GM21423 (cell line): ENCODE results near the gene NAPB.

ENCODE experiments used
- ATAC-seq: cut with Tn5 transposase; IDR thresholded peaks from one replicate; pipeline ENCODE4 v1.9.1; 2021; ENCODE audit warnings: mild to moderate bottlenecking, moderate library complexity; ENCODE audit not compliant: unreplicated experiment

Gene NAPB

DNA sequence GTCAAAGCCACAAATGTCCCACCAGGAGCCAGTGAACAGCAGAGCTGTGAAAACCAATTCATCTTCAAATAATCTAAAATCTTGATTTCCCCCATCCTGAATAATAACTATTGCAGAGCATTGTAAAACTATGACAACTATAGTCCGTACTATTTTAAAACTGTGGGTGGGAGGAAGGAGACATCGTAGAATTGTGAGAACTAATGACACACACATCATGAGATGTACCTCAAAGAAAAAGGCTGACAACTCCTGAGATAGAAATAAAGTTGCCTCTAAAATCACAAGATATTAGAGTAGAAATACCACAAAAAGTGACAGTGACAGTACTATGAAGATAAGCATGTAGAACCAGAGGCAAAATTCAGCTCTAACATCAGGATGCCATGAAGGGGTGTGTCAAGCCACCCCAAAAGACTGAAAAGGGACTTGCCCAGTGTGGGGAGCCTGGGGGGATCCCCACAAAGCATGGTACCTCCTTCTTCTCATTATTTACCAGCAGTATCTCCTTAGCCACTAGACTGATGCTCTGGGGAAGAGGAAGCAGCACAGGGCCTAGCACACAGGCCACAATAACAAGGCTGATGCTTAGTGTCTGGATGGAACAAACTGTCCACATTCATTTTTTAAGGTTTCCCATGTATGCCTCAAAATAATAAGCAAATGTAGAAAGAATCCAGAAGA, 13.4 kb downstream of the NAPB start:
- peak; percentile 76 for ATAC-seq

DNA sequence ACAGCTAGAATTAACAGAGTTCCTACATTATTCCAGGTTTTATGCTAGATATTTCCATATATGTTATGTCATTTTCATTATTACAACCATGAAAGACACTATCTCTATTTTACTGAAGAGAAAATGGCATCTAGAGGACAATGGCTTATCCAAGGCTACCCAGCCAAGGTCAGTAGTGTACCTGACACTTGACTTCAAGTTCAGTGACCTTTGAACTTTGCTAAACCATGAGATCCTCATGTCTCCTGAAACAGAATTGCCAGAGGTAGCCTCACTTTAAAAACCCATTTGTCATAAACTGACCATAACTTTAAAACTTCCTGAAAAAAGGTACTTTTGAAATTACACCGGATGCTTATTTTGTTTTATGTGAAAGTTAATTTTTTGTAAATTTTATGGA, 14.4 kb downstream of the NAPB start:
- ATAC-seq, result no peak

DNA sequence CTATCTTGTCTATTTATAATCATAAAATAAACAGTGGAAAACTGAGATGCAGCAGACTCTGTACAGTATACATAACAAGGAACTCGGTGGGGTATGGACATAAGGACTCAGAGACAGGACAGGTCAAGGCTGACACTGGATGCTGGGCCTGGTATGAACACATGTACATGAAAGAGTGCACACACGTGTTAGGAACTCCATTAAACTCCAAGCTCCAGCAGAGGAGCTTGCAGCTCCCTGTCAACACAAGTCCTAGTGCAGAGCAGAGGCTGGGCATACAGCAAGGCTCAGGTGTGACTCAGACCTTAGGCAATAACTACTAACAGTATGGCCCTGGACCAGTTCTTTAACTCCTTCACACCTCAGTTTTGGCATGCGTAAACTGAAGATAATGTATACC, 17.1 kb downstream of the NAPB start:
- ATAC-seq, result no peak

DNA sequence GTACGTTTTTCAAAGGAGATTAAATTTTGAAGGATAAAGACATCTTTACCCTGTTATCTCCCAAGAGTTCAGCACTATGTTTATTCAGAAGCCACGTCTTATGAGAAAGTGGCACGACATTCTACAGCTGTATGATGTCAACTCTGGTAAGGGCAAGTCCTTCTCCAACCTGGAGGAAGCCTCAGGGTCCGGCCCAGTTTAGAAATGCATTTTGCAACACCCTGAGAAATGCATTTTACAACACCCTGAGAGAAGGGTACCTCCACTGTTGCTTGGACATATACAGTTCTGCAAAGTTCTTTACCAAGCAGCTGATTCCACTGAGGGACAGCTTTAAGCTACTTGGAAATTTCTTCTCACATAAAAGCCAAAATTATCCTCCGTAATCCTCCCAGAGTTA, 17.5 kb downstream of the NAPB start:
- ATAC-seq, result no peak

DNA sequence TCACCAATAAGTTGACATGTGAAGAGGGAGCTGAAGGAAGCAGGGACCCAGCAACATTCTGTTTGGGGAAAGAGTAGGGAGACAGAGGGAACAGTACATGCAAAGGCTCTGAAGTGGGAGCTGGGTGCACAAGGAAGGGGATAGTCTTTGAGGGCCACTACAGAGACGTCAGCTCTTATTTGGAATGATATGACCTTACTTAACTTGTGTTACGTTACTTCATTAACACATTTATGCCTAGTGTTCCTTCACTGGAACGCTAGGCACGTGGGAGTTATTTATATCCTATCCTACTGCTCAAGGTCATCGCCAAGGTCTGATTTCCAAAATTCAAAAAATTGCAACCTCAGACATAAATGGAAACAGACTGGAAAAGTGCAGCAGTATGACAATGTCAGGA, 20.2 kb downstream of the NAPB start:
- ATAC-seq, result no peak

DNA sequence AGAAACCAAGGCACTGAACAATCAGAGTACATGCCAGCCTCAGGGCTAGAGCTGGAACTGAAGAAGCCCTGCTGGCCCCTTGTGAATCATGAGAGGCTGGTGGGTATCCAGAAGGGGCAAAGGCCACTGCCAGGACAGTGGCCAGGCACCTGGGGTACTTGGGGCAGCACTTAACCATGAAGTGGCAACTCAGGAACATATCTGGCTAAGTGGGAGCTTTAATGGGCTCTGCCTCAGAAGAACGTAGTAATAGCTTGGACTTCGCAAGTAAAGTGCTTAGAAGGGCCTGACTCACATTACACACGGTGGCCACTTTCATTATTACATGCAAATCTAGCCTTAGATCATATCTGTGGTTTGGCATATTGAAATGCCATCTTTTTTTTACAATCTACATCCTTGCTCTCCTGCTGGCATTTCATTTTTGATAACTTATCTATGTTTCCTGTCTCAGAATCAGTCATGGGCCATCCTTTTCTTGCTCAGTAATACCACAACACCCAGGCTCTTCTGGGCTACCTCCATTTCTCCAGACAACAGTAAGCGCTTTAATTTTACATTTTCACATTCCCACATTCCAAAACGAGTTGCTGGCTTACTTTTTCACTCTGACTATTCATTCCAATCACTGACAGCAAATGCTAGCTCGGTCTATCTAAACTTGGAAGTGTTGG, 21.6 kb downstream of the NAPB start:
- peak; percentile 70 for ATAC-seq

DNA sequence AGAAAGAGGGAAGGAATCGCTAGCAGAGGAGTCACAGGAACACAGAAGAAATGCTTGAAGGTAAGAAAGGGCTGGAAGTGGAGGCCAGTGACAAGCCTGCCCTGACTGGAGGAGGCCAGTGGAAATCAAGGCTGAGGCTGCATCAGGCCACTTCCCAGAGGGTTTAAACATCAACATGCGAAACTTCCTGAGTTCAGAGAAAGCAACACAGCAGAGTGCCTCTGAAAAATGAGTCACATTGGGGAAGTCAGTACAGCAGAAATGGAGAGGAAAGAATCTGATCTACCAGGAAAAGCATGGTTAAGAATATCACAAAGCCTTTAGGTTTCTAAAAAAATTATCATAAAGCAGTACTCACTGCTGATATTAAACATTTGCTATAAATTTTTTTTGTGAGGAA, 23.3 kb downstream of the NAPB start:
- no peak for ATAC-seq

DNA sequence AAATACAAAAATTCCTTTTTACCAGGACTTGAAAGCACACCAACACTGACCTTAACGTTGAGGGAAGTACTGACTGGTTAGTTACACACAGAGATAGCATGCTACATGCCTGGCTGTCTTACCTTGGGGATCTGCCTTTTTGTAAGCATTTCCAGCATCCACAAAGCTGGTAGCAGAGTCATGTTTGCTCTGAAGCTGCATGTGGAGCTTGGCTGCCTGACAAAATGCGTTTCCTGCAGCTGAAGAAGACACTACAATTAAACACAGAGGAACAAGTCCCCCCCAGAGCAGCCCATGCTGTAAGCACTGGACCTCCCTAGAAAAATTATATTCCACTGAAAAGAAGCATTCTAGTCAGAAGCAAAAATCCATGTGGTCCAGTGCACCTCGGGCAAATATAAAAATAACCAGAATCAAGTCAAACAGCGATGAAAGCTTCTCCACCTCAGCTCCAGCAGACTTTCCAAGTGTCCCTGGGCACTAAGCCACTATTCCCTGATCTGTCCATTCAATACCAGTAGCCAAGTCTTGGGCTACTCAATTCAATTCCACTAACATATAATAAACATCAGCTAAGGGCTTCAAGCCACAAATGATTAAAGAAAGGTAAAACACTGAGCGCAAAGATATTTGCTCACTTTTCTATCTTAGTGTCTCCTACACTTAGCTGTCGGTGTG, 24.2 kb downstream of the NAPB start:
- ATAC-seq, result no peak

DNA sequence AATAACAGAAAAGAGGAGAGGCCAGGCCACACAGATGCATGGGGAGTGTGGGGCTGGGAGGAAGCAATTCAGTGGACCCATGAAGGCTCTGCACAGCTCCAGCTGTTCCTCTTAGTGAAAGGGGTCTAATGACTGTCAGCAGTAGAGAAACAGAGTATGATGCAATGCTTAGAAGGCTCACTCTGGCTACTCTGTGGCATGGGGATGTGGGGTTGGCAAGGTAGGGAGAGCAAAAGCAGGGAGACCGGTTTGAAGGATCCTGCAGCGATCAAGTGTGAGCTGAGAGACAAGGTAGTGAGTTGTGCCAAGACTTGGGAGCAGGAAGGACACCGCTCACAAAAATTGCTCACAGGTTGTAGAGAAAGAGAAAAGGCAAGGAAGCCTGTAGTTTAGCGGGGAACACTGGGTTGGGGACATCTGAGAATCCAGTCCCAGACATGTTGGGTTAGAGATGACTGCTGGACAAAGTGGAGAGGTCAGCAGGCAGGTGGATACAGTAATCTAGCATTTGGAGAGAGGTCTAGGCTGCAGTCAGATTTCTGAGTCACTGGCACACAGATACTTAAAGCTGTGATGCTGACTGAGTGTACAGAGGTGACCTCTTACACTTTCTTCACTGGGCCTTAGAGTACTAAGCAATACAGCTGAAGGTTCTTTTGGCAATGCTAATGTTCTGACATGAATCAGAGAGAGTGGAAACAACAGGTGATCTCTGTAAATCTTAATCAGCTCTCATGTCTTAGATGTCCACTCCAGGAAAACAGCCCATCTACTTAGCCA, 27.1 kb downstream of the NAPB start:
- no peak for ATAC-seq

DNA sequence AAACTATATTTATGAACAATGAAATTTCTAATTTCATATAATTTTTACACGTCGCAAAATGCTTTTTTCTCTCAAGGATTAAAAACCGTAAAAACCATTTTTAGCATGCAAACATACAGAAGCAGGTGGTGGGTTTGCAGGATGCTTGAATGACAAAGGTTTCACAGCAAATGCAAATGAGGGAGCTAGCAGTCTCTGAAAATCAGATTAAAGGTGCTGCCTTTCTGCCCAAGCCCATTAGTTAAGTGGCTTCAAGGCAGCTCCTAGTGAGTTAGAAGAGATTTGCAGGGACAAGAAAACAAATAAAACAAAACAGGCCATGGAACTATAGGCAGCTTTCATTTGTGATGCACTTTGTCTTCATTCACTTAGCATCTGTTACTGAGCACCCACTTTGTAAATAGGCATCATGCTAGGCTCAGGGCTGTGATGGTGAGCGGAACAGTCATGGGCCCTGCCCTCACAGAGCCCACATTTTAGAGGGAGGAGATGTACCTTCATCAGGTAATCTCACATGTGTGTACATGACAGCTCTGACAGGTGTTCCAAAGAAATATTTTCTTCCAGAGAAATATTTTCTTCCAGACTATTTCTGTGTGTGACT, 29.5 kb downstream of the NAPB start:
- no peak for ATAC-seq

DNA sequence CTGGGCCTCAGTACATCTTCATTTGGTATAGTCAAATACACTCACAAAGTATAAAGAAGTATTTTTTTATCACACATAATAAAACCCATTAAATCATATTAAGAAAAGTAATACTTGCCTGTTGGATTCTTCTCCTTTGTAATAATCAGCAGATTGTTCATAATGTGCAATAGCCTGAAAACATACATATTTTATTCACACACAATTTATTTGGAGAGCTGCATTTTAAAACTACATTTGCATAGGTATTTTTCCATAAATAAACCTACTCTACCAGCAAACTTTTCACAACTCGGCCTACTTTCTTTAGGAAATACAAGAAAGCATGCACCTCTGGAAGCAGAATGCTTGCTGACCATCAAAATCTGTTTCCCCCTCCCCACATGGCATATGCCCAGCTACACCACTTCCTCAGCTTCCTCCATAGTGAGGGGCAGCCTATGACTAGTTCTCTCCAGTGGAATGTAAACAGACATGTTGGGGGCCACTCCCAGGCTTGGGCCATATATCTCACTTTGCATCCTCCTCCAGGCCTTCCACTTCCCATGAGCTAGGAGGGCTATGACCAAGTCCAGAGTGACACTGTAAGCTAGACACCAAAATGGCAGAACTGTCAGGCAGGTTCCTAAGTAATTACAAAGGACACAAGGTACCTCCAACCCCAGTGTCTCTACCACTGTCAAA, 31.1 kb downstream of the NAPB start:
- ATAC-seq, result no peak

DNA sequence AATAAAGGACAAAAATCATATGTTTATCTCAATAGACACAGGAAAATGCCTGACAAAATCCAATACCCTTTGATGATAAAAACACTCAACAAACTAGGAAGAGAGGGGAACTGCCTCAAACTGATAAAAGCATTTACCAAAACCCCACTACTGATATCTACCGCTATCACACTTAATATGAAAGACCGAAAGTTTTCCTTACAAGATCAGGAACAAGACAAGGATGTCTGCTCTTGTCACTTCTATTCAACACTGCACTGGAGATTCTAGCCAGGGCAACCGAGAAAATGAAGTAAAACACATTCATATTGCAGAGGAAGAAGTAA, 34.2 kb downstream of the NAPB start:
- no peak for ATAC-seq

DNA sequence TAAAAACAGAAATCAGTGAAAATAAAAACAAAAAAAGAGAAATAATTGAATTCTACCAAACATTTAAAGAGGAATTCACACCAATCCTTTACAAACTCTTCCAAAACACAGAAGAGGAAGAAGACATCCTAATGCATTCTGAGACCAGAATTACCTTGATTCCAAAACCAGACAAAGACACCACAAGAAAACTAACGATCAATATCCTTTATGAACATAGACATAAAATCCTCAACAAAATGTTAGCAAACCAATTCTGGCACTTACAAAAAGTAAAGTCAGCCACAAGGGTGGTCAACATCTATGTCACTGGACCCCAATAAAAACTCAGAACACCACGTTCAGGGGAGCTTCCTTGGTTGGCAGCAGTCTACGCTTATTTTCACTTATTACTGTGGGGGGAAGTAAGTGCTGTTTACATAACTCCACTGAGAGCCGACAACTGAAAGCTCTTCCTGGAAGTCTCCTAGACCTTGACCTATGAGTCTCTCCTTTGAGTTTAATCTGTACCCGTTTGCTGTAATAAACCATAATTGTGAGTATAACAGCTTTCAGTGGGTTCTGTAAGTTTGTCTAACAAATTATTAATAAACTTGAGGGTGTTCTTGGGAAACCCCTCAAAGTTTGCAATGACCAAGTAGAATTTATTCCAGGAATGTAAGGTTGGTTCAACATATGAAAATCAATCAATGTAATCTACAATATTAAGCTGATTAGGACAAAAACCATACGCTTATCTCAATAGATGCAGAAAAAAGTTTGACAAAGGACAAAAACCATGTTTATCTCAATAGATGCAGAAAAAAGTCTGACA, 34.8 kb downstream of the NAPB start:
- no peak for ATAC-seq

DNA sequence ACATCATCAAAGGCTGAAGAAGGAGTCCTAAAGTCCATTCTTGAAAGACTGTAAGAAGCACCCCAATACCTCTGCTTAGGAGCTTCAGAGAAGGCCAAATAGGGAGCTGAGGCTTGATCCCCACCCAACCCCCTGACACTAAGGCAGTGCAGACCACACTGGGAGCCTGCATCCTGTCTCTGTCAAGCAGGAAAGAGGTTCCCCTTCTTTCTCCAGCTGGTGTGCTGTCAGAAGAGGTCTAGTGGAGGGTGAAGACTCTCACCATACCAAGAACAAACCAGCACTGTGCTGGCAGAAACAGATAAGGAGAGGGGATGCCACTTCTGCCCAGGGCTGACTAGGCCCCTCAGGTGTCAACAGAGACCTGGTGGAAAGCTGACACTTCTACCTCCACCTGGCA, 39.4 kb downstream of the NAPB start:
- ATAC-seq, result no peak

DNA sequence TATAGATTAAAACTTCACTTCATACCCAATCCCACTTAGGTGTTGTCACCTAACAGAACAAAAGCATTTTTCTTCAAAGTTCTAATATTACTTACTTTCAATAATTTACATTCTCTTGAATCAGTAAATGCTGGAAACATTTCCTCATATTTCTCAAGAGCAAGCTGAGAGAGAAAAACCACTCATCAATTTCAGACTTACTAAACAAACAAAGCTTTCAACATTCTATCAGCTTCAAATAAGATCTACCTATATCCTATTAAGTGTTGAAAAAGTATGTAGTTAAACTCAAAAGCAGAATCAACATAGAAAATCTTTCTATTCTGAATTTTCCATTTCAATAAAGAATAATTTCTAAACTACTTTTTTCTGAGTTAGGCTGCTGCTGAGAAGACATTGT, 41.5 kb downstream of the NAPB start:
- ATAC-seq, result no peak

DNA sequence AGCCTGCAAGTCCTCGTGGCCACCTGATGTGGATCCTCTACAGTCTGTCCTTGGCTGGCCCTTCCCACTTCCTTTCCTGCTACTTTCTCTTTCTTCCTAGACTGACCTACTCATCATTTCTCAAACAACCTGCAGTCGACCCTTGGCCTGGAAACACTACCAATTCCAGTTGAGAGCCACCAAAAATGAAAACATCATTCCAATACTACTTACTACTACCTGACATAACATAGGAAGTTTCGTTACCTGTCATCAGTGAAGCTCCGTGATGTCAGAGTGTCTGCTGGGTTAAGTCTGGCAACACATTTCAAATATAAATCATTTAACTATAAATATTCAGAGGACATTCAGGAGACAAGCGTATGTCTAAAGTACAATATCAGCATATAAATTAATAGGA, 45.5 kb downstream of the NAPB start:
- ATAC-seq, result no peak

DNA sequence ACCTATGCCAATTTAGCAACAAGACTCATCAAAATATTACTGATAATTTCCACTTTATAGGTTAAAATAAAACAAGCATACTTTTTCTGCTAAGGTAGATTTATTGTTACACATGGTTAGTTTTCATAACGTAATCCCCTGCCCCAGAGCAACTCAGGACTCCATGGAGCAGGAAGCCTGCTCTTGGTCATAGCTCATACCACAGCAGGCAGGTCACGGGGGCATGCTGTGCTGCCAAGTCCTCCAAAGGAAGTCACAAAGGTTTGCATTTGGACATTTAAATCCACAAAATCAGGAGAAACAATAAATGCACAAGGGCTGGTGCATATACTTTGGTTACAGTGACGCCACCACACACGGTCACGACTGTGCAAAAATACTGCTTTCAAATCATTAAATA, 46.8 kb downstream of the NAPB start:
- no peak for ATAC-seq

DNA sequence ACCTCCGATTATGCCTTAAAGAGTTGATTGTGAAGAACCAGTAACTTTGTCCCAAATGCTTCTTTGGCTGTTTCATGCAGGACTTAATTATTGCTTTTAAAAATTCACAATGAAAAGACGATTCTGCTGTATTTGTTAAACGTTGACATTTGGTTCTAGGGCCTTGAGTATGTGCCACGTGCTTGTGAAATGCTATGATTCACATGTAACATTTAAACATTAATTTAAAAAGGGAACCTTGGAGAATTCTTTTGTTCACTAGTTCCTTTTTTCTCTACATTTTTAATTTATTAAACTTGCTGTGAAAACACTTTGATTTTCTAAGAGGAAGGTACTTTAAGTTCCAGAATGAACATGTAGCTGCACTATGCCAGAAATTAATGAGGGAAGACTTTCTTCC, 49.8 kb downstream of the NAPB start:
- no peak for ATAC-seq

DNA sequence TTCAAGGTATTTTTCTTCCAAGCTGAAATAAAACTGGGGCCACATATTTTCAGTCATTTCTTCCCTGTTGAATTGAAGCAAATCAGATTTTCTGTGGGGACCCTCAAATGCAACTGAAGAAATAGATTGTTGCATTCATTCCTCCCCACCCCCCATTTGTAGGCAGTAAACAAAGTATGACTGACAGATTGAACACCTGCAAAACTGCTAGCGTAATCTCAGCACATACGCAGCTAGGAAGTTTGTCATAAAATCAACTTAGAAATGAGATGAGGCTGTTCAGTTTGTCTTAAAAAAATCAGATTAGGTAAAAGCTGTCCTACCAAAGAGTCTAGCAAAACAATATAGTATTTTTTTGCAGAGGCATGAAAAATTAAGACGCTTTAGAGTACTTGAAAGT, 50.4 kb downstream of the NAPB start:
- no peak for ATAC-seq

DNA sequence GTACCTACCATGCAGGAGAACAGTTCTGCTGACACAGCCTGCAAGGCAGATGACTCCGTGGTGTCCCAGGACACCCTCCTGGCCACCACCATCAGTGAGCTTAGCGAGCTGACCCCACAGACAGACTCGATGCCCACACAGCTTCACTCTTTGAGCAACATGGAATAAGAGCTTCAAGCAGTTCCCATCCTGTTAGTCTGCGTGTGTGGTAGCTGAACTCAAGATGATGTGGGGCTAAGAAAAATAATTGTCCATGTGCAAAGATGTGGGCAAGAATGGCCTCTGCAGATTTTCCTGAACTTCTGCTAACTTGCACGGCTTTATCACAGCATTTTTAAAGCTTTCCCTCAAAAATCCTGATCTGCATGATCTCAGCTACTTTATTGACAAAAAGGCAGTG, 51.0 kb downstream of the NAPB start:
- no peak for ATAC-seq
